Lung (tissue), 12 donors: ENCODE results near the gene SDK1. TPM values are rescaled to one million over a fixed set of nuclear protein-coding genes. Genes with fewer than 3 reads are reported as not detected.

Experiments
- ATAC-seq: fragments of 200-7000 bp; cut with Tn5 transposase; one replicate; pipeline ENCODE4 v1.9.1; 2020; ENCODE audit warnings: moderate number of reproducible peaks; ENCODE audit not compliant: insufficient read depth, low FRiP score
- DNase-seq, 3 donors: peaks; one replicate each; pipeline ENCODE4 v3.0.0-alpha.2; 2013 to 2017
- H3K27ac ChIP-seq, 2 donors: one replicate each; pipeline ENCODE4 v1.5.1; 2013; ENCODE audit warnings: mild to moderate bottlenecking in 2 of 2, moderate library complexity in 2 of 2, control low read depth in 1 of 2, inconsistent platforms in 1 of 2, low read depth in 1 of 2, low read length in 1 of 2
- H3K27me3 ChIP-seq, 3 donors: one replicate each; pipeline ENCODE4 v1.5.1; 2013; ENCODE audit warnings: low read length in 2 of 3; ENCODE audit not compliant: control insufficient read depth in 3 of 3, insufficient read depth in 3 of 3
- H3K36me3 ChIP-seq, 4 donors: one replicate each; pipeline ENCODE4 v1.5.1; 2013; ENCODE audit warnings: low read length in 4 of 4, mild to moderate bottlenecking in 1 of 4, moderate library complexity in 1 of 4; ENCODE audit not compliant: control insufficient read depth in 4 of 4, insufficient read depth in 4 of 4
- H3K4me1 ChIP-seq, 5 donors: one replicate each; pipeline ENCODE4 v1.5.1; 2013; ENCODE audit warnings: low read length in 5 of 5, mild to moderate bottlenecking in 2 of 5, moderate library complexity in 1 of 5; ENCODE audit not compliant: control insufficient read depth in 5 of 5, insufficient read depth in 5 of 5
- H3K4me3 ChIP-seq: one replicate; pipeline ENCODE4 v1.5.1; 2013; ENCODE audit warnings: mild to moderate bottlenecking, control low read depth, moderate library complexity
- H3K9ac ChIP-seq, 2 donors: one replicate each; pipeline ENCODE4 v1.5.1; 2013; ENCODE audit warnings: low read length in 2 of 2, control low read depth in 1 of 2; ENCODE audit not compliant: insufficient read depth in 1 of 2
- H3K9me3 ChIP-seq, 4 donors: one replicate each; pipeline ENCODE4 v1.5.1; 2013; ENCODE audit warnings: low read length in 3 of 4, mild to moderate bottlenecking in 1 of 4, moderate library complexity in 1 of 4; ENCODE audit not compliant: control insufficient read depth in 4 of 4, insufficient read depth in 3 of 4
- WGBS, 2 donors: extraction: QIAGEN DNeasy Blood & Tissue Kit; methylation state at CpG; one replicate each; pipeline ENCODE4 v1.1.7; 2013; 5-methylcytosine and 5-hydroxymethylcytosine counted together
- polyA plus RNA-seq, 2 donors: library from polyadenylated mRNA; stranded (reverse); fragments of 200-250 nt; gene quantifications; one replicate each; pipeline ENCODE4 v1.2.1, GENCODE V29; 2013
- total RNA-seq, 2 donors: library from RNA; depleted of rRNA in 1 of 2; stranded (reverse); fragments of >200 nt in 1 of 2; gene quantifications; one replicate each; pipeline ENCODE4 v1.2.1, GENCODE V29; 2014 to 2021
- TF ChIP-seq, protein P1 (sequence below): IDR thresholded peaks from 2 replicates; pipeline ENCODE4 v1.5.1; 2012; ENCODE audit warnings: mild to moderate bottlenecking; ENCODE audit errors: control extremely low read depth, extremely low read depth
- donor health status: control.
- donor health status: control.
- donor health status: Bipolar disorder and iron deficiency.
- donor health status: healthy.
- donor health status: DM: yes; HTN: yes; CAD: no.

SDK1 gene
- total and polyA plus RNA-seq, 4 donors: 3.7 to 30.1 (median 12.7) TPM

DNA sequence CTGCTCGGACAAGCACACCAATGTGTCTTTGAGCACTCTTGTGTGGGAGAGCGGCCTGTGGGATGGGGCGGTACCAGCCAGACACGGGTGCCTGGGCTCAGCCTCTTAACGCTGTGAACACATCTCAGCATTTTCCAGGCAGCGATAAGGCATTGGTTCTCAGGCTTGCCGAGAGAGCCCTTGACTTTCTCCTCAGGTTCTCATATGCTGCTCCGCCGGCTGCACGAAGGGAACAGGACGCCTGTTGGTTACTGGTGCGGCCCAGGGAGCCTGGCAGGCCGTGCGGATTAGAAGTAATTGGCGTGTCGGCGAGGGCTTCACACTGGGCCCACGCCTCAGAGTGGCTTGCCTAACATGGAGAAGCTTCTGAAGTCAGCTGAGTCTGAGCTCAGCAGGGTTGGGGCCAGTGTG lies 924.3 kb downstream of the SDK1 start:
- WGBS, 2 donors: 73 to 85% methylated on average over 18 of the region's 18 CpGs
- H3K9ac ChIP-seq: no peak overlapping the region
- TF ChIP-seq, protein P1, sequence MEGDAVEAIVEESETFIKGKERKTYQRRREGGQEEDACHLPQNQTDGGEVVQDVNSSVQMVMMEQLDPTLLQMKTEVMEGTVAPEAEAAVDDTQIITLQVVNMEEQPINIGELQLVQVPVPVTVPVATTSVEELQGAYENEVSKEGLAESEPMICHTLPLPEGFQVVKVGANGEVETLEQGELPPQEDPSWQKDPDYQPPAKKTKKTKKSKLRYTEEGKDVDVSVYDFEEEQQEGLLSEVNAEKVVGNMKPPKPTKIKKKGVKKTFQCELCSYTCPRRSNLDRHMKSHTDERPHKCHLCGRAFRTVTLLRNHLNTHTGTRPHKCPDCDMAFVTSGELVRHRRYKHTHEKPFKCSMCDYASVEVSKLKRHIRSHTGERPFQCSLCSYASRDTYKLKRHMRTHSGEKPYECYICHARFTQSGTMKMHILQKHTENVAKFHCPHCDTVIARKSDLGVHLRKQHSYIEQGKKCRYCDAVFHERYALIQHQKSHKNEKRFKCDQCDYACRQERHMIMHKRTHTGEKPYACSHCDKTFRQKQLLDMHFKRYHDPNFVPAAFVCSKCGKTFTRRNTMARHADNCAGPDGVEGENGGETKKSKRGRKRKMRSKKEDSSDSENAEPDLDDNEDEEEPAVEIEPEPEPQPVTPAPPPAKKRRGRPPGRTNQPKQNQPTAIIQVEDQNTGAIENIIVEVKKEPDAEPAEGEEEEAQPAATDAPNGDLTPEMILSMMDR: no peak
- ATAC-seq (no peak), DNase-seq (peak; percentile 40 to 75 (median 62))
- no peak overlapping the region for H3K4me3 ChIP-seq
- no peaks in the 10 kb centered on the region for H3K4me1 ChIP-seq
- H3K36me3 ChIP-seq: peaks cover 0 to 22% (median 4%) of the 10 kb centered on the region in 4 donors
- no peak overlapping the region for H3K27ac ChIP-seq
- H3K9me3 ChIP-seq: no peaks in the 10 kb centered on the region
- H3K27me3 ChIP-seq: no peaks in the 10 kb centered on the region

GRCh38 chr7:4225881-4226523 lies 925.0 kb downstream of the SDK1 start:
- Histone ChIP-seq H3K36me3 (peaks cover 0 to 22% (median 4%) of the 10 kb centered on the region in 4 donors), H3K9ac (no peak overlapping the region), H3K27me3 (no peaks in the 10 kb centered on the region), H3K4me1 (no peaks in the 10 kb centered on the region), H3K9me3 (no peaks in the 10 kb centered on the region), H3K27ac (no peak overlapping the region), H3K4me3 (no peak overlapping the region)
- ATAC-seq (no peak), DNase-seq (no peak)
- WGBS, 2 donors: 88 to 90% methylated on average over 21 of the region's 21 CpGs
- TF ChIP-seq, protein P1: no peak

DNA sequence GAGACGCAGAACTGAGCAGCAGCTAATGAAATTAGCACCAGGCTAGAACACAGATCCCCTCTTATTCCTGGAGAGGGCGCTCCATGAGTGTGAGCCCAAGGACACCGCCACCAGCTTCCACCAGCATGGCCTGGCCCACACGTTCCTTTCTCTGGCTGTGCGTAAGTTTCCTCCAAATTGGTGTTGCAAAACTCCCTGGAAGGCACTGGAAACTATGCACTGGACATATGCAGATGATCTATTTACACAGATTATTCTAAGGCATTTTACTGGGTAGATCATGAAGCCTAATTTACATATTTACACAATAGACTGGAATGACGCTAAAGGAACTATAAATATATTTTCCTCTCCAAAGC lies 925.5 kb downstream of the SDK1 start:
- no peaks in the 10 kb centered on the region for H3K9me3 ChIP-seq
- ATAC-seq (no peak), DNase-seq (peak; percentile 19 to 46 (median 34))
- H3K36me3 ChIP-seq: peaks cover 0 to 22% (median 4%) of the 10 kb centered on the region in 4 donors
- H3K4me1 ChIP-seq: no peaks in the 10 kb centered on the region
- 70 to 78% methylated on average over 6 of the region's 6 CpGs for WGBS, 2 donors
- no peak overlapping the region for H3K4me3 ChIP-seq
- no peaks in the 10 kb centered on the region for H3K27me3 ChIP-seq
- TF ChIP-seq, protein P1: no peak
- H3K9ac ChIP-seq: no peak overlapping the region
- H3K27ac ChIP-seq: no peak overlapping the region
